GM19240 (cell line): ENCODE data around the gene MRPL36.
"Not testable (repeated sequence)": the region's sequence is repeated elsewhere in the genome, so short reads cannot be mapped to it uniquely, and the experiment has no call there.

Source experiments
- DNase-seq: peaks from one replicate; pipeline ENCODE4 v3.0.0; 2011; ENCODE audit warnings: low spot score; ENCODE audit not compliant: insufficient read length

MRPL36 gene

DNA sequence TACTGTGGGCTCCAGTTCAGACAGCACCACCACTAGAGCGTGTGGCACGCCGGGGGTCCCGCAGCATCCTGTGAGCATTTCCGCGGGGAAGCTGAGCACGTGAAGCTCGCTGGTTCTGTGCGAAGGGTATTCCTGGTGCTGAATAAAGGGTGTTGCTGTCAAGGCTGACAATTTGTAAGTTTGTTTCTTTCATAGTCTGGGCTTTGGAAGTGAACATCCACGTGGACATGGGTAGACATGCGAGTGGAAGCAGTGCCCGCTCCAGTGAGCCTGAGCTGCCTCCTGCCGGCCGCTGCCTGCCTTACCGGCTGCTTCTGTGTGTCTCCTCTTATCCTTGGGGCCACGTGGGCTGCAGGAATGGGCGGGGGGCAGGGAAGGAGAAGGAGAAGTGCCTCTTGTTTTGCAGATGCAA lies 16.2 kb upstream of the MRPL36 start:
- DNase-seq = no peak

DNA sequence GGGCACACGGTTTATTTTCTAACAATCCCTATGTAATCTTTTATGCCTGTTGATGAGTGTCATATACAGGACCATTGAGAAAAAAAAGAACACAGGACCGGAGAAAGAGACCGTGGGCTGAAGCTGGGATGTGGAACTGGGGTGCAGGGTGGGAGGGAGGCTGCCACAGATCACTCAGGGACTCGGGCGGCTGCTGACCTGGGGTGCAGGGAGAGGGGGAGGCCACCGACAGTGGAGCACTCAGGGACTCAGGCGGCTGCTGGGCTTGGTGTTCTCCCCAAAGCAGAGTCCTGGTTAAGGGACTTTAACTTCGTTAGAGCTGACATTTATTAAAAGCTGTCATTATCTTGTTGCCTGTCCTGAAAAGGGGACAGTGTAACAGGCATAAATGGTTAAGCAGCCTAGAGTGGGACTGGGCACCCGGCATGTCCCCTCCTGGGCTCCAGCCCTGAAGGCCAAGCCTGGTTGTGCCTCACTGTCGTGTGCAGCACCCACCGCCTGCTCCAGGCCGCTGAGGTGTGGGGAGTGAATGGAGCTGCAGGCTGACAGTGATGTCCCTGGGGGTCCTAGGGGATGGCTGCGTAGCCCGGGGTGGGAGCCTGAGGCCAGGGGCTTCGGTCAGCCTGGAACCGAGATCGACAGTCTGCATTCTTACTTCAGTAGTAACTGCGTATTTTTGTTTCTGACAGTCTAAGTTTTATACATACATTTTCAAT lies 15.6 kb upstream of the MRPL36 start:
- no peak for DNase-seq

DNA sequence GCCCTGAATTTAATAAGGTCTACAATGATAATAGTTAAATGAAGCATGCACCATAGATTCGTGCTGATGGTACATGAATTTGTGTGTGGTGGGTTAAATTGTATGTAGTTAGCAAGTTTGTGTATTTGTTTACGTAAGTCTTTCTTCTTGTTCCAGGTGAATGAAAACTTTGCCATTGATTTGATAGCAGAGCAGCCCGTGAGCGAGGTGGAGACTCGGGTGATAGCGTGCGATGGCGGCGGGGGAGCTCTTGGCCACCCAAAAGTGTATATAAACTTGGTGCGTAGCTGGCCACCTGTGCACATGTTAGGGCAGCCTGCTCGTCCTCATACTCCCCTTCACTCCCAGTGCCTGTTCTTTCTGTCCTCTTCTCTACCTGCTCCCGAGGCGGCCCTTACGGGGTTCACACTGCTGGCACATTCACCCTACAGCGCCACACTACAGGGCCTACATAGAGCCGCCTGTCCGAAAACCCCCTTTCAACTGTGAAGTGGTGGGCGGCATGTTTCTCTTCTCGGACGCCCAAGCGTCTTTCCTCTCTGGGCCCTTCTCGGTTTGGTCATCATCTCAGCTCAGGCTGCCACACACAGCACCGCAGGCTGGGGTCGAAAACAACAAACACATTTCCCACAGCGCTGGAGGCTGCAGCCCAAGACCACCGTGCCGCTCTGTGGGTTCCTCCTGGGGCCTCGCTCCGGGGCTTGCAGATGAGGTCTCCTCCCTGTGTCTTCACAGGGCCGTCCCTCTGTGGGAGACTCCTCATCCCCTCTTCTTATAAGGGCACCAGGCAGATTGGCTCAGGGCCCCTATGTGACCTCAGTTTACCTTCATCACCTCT lies 14.8 kb upstream of the MRPL36 start:
- DNase-seq = no peak

DNA sequence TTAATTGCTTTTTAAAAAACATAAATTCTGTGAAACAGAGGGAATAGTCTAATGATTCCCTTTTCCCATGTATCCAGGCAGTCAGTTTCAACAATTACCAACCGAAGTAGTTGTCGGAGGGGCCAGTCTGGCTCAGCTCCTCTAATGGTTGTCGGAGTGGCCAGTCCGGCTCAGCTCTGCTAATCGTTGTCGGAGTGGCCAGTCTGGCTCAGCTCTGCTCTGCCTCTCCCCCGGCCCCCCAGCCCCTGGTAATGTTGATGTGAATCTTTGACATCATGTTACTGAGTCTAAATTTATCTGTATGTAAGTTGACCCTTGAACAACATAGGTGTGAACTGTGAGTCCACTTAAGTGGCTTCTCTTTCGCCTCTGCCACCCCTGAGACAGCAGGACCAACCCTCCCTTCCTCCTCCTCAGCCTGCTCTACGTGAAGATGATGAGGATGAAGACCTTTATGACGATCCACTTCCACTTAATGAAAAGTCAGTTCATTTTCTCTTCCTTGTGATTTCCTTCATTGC lies 11.0 kb upstream of the MRPL36 start:
- DNase-seq = no peak

DNA sequence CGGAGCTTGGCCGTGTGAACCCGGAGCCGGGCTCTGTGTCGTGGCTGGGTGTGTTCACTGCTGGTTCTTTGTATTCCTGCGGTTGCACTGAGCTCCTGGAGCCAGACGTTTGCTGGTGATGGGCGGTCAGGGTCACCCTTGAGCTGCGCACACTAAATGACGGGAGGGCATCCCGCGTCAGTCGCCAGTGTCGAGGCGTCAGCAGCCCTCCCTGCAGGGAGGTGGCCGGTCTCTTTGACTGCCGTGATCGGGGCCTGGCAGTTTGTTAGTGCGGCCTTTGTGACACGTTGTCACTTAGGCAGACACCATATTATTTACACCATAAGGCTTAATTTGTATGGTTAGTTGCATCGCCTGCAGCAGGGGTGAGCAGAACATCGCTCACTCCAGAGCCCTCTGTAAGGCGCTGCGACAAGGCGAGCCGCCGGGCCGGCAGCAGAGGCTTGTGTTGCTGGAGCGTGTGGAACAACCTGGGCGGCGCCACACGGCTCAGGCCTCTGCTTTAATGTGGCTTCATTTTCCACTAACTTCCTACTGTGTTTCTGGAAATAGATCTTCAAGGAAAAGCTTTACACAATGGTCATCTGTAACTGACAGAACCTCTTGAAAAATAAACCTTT lies 9.9 kb upstream of the MRPL36 start:
- DNase-seq = no peak

DNA sequence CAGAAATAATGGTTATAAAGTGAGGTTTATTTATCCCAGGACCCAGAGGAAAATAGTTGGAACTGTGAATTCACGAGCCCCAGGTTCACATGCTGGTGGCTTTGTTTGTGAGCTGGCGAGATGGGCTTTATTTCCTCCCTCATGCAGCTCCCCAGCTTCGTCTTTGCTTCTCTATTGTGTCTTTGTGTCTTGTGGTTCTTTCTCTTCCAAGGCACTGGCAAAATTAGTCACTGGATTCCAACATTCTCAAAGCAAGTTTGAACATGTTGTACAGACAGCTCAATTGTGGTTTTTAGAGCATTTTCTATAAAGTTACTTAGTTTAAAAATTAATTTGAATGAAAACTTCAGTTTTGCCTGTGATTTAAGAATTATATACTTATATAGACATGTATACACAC lies 8.8 kb upstream of the MRPL36 start:
- DNase-seq = no peak

DNA sequence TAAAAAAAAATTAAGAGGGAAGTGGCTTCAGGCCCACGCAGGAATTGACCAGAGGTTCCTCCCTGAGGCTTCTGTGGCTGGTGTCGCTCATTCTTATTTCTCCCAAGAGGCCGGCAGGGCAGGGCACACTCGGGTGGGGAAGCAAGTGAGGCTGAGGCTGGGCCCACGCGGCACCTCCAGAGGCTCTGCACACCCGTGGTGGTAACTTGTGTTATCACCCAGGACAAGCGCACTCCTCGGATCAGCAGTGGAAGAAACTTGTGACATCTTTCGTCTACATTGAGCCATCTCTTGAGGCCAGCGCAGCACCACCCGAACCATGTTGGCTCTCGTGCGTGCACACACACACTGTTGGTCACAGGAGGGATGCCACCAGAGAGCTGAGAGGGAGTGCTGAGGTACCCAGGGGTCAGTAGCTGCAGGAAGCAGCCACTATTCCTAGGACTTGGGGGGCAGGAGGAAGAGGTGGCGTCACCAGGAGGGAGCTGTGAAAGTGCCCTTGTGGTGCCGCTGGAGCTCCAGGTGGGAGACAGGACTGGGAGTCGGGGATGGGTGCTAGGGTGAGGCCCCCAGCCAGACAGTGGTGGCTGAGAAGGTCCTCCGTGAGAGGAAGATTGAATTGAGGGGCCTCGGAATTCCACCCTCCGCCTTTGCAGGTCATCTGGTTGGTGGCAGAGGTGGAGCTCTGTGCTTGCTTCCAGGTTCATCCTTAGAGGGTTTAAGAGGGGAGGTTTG lies 8.0 kb upstream of the MRPL36 start:
- DNase-seq = no peak

DNA sequence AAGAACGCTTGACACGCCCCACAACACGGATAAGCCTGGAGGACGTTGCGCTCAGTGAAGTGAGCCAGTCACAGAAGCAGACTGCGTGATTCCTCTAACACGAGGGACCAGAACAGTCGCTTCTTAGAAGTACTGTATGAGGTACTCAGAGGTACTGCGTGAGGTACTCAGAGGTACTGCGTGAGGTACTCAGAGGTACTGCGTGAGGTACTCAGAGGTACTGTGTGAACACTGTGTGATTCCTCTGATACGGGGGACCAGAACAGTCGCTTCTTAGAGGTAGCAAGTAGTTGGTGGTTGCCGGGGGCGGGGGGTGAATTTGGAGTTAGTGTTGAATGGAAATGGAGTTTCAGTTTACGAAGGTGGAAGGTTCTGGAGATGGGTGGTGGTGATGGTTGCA lies 7.3 kb upstream of the MRPL36 start:
- DNase-seq = no peak

DNA sequence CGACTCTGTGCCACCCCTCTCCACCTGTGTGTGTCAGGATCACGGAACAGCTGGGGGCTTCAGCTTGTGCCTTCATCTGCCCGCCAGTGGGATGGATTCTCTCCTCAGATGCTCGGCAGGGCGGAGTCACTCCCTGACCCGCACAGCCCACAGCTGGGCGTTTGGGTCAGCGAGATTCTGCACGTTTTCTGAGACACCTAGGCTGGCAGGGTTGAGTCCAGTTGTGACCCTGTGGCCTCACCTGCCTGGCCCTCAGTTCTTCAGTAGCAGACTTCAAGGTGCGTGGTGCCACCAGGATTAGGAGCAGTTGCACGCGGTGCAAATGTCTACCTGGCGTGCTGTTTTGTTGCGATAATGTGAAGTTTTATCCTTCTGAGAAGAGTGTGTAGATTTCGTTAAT lies 6.6 kb upstream of the MRPL36 start:
- no peak for DNase-seq

DNA sequence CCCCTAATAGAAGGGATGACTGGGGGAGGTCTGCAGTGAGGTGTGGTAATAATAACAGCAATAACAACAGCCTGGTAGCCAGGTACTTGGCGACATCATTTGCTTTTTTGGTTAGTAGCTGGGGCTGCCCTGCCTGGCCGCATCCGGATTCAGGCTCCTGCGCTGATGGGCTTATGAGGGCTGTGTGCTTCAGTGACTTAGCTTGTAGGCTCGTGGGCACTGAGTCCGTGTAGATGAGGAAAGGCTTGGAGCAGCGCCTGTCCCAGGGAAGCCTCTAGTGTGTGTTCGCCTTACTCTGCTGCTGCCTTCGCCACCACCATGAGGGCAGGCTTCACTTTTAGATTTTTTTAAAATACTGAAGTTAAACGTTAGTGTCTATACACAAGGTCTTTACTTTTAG lies 6.1 kb upstream of the MRPL36 start:
- DNase-seq = no peak

DNA sequence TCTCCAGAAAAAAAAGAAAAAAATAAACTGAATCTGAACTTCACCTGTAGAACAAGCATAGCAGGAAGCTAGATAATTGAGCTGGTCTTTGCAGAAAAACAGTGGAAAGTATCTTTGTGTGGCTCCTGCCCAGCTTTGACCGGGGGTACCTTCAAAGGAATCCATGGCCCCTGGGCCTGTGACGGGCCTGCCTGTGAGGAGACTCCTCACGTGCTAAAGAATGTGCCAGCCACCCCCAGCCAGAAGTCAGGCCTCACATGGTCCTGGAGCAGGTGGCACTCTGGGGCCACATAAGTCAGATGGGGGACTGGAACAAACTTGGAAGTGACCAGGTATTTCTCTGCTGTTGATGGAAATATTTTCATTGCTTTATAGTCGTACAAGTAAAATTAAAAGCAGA lies 5.7 kb upstream of the MRPL36 start:
- DNase-seq = no peak

DNA sequence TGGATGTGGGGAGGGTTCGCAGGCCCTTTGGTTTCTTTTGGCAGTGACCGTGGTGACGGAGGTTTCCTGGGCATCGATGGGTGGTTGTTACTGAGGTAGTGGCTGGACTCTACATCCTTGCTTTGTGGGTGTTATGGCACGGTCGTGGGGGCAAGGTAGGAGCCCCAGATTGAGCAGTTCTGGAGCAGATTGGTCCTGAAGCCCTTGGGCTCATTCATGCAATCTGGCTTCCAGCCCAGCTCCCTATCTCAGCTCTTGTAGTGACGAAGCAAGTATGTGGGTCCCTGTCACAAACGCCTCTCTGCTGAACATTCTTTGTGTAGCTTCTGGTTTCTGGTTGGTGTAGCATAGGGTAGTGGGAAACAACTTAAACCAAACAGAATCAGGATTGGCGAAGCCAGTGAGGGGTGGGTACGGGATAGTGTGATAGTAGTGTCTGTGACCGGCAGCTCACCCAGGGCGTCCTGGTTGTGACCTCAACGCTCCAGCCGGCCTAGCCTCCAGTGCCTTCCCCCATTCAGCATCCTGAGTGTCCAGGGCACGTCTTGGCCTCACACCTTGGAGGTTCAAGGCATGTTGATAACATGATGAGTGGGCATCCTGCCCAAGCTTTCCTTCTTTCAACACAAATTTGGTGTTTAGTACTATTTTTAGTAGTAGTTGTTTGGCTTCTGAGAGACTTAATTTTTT lies 4.5 kb upstream of the MRPL36 start:
- no peak for DNase-seq

DNA sequence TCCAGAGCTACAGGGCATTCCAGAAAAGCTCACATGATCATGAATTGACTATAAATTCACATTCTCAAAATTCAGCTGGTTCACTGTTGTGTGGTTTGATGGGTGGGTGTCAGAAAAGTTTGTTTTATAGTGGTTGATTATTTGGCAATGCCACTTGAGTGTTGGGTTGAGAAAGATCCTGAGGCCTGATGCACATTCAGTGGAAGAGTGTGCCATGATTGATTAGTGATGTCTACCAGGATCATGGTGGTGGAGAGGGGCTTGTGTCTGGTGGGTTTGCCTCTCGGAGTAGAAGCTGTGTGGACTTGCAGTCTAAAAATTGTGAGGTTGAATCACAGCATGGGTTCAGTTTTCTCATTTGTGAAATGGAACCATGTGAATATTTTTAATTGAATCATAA lies 3.6 kb upstream of the MRPL36 start:
- DNase-seq = no peak

DNA sequence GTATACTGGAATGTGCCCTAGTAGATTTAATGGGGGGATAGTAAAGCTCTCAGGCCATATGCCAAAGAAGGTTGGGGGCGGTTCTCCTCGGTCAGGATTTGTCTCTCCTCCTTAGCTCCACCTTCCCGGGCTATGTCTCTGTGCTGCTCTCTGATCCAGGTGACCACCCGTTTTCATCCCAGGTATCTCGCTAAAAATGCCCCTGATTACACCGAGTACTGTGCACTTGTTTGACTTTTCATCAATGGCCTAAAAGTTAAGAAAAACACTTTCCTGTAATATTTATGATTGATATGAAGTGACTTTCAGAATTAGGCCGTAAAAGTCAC lies 2.3 kb upstream of the MRPL36 start:
- DNase-seq = no peak

DNA sequence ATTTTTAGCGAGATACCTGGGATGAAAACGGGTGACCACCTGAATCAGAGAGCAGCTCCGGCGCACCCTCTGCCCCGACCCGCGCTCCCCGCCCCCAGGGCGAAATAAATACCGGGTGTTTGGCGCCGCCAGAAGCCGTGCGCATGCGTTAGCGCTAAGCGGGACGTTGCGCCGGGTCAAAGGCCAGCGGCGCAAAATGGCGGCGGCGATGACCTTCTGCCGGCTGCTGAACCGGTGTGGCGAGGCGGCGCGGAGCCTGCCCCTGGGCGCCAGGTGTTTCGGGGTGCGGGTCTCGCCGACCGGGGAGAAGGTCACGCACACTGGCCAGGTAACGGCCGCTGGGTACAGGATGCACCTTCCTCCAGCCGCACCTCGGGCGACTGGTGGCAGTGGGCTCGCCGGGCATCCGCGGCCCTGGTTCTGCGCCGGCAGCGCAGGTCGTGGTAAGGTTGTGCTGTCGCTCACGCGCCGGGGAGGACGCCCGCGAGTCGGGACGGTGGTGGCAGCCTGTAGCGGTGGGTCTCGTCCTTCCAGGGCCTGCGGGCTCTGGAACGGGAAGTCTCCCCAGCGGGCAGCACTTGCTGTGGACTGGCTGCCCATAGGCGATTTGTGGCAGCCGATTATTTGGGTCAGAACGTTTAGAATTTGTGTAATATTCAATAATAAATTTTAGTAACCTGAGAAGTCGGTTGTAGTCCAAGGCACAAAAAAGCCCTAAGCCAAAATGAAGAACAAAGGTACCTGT lies 1.8 kb upstream of the MRPL36 start, which contains the start of gene NDUFS6:
Gene NDUFS6 (plus strand): TSS at position 186 of the 745 bp plus-strand sequence. CDS start 11 bp downstream, at position 197.
- no peak for DNase-seq

DNA sequence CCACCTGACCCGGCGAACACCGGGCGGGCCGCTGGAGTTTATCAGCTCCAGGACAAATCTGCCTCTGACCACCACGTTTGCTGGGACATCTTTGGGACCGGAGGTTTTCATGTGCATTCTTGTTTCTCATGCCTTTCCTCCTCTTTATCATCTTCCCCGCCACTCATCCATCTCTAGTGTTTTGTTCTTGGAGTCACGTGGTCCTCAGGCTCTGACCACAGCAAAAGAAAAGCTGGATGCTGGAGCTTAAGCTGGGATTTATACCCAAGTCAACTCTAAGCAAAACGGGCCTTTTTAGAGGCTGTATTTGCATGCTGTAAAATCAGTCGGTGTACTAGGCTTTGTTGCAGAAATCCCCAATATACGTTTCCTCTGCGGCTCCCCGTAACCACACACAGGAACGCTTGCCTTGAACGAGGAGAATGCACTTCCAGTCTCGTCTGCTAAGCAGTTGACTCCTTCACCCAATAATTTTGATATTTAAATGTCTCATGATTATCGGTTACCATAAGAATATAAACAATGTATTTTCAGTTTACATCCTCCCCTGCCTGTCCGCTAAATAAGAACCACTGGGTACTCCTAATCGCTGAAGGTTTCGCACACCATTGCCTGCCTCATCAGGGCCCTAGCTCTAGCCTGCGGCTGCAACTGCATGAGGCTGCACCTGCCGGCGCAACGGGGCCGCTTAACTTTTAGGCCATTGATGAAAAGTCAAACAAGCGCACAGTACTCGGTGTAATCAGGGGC lies 1.0 kb upstream of the MRPL36 start:
- no peak for DNase-seq

DNA sequence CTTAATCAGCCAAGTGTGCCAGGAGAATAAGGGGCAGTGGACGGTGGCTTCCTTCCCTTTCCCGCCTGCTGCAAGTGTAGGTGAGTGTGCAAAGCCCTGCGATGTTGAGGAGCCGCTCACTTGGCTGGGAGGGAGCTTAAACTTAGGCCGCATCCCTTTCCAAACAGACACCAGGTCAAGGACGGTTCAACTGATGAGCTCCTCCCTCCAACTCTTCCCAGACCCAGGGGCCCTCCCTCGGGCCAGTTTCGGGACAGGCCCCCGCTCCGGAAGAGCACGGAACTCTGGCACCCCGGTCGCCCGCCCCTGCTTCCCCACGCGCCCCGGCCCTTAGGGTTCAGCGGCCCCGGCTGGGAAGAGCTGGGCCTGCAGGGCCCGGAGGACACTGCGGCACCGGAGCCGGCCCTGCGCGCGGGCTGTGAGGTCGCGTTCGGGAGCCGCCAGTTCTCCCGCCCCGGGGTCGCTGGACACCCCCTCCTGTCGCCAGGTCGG lies 481 bp downstream of the MRPL36 start:
- DNase-seq = no peak

DNA sequence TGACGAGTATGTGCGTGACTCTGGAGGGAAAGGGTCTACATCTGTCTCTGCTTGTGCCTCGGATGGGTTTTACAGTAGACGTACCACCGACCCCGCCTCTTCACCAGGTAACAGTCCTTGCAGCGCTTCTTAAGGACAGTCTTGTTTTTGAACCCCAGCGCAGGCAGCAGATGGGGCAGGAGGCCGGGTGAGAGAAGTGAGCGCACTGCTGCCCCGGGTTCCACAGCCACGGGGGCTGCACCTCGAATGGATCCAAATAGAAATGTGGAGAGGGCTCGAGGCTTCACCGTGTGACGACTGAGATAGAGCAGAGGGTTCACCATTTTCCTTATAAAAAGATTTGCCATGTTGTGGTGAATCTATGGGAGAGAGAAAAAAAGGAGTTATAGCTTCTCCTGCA lies 1.0 kb downstream of the MRPL36 start:
- not testable (repeated sequence) for DNase-seq

DNA sequence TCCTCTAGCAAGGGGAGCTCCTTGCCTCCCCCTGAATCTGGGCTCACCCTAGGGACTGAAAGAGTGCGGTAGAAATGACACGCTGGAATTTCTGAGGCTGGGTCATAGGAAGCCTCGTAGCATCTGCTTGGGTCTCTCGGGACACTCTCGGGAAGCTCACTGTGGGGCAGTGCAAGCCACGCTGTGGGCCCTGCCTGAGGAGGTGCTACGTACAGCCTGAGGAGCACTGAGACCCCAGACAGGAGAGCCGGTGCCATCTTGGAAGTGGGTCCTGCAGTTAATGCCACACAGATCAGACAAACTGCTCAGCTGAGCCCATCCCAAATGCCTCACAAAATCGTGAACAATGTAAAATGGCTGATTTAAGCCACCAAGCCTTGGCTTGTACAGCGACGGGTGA lies 1.8 kb downstream of the MRPL36 start:
- no peak for DNase-seq
